Neural cell (in vitro differentiated cells): ENCODE data around the gene CCDC85C. TPM values are rescaled to one million over a fixed set of nuclear protein-coding genes. Genes with fewer than 3 reads are reported as not detected.

ENCODE experiments used
- H2AFZ ChIP-seq: fragments of 200-600, 300-800 bp; sonication (generic), shearing (Covaris generic); 2 replicates; pipeline ENCODE4 v1.6.0; 2014; ENCODE audit warnings: low read depth, mild to moderate bottlenecking, antibody characterized with exemption, low read length, moderate library complexity
- H3F3A ChIP-seq: fragments of 200-600 bp; shearing (Covaris generic); 2 replicates; pipeline ENCODE4 v1.6.1; 2016; ENCODE audit warnings: mild to moderate bottlenecking, moderate library complexity, mixed read lengths, antibody characterized with exemption, low read length; ENCODE audit not compliant: insufficient read depth, poor library complexity, severe bottlenecking
- H3K27ac ChIP-seq: fragments of 200-600, 300-800 bp; sonication (generic), shearing (Covaris generic); 2 replicates; pipeline ENCODE4 v1.5.1; 2014; ENCODE audit warnings: mild to moderate bottlenecking, low read length, moderate library complexity
- H3K27me3 ChIP-seq: fragments of 300-800, 200-600 bp; sonication (generic), shearing (Covaris generic); 2 replicates; pipeline ENCODE4 v1.6.0; 2014; ENCODE audit warnings: mild to moderate bottlenecking, low read depth, low read length, moderate library complexity; ENCODE audit not compliant: insufficient read depth
- H3K36me3 ChIP-seq: fragments of 300-800, 200-600 bp; sonication (generic), shearing (Covaris generic); 2 replicates; pipeline ENCODE4 v1.5.1; 2014; ENCODE audit warnings: mild to moderate bottlenecking, antibody characterized with exemption, low read length, moderate library complexity; ENCODE audit not compliant: insufficient read depth
- H3K4me2 ChIP-seq: fragments of 300-800, 200-600 bp; sonication (generic), shearing (Covaris generic); 2 replicates; pipeline ENCODE4 v1.6.0; 2014; ENCODE audit warnings: mild to moderate bottlenecking, low read length
- H3K4me3 ChIP-seq: fragments of 300-800, 200-600 bp; sonication (generic), shearing (Covaris generic); 2 replicates; pipeline ENCODE4 v1.5.1; 2014; ENCODE audit warnings: mild to moderate bottlenecking, low read length, moderate library complexity
- H3K79me2 ChIP-seq: fragments of 200-600 bp; shearing (Covaris generic); replicated peaks from 2 replicates; pipeline ENCODE4 v1.6.0; 2014; ENCODE audit warnings: mild to moderate bottlenecking, low read length, moderate library complexity; ENCODE audit not compliant: insufficient read depth
- H3K9ac ChIP-seq: fragments of 300-800, 200-600 bp; sonication (generic), shearing (Covaris generic); 2 replicates; pipeline ENCODE4 v1.6.1; 2016; ENCODE audit warnings: mild to moderate bottlenecking, low read length, mixed read lengths
- H3K9me2 ChIP-seq: fragments of 200-600 bp; shearing (Covaris generic); 2 replicates; pipeline ENCODE4 v1.6.1; 2016; ENCODE audit warnings: mild to moderate bottlenecking, low read length, mixed read lengths; ENCODE audit not compliant: insufficient read depth
- H3K9me3 ChIP-seq: fragments of 200-600, 300-800 bp; sonication (generic), shearing (Covaris generic); 2 replicates; pipeline ENCODE4 v1.6.1; 2016; ENCODE audit warnings: mild to moderate bottlenecking, mixed run types, low read length, moderate library complexity, mixed read lengths
- H4K20me1 ChIP-seq: fragments of 200-600 bp; shearing (Covaris generic); 2 replicates; pipeline ENCODE4 v1.6.1; 2016; ENCODE audit warnings: mild to moderate bottlenecking, mixed run types; ENCODE audit not compliant: insufficient read depth
- EP300 ChIP-seq: fragments of 450-650 bp; conservative IDR thresholded peaks from 2 replicates; pipeline ENCODE4 v1.6.1; 2014; ENCODE audit warnings: antibody characterized with exemption, mild to moderate bottlenecking, moderate library complexity; ENCODE audit not compliant: poor library complexity, severe bottlenecking
- EZH2 ChIP-seq: fragments of 200-600, 300-800 bp; shearing (Covaris generic), sonication (generic); IDR thresholded peaks from 2 replicates; pipeline ENCODE4 v1.6.1; 2014; ENCODE audit warnings: antibody characterized with exemption, low read length, borderline replicate concordance, mild to moderate bottlenecking; ENCODE audit not compliant: insufficient read depth, poor library complexity, severe bottlenecking
- MXI1 ChIP-seq: fragments of 450-650 bp; conservative IDR thresholded peaks from 2 replicates; pipeline ENCODE4 v1.6.1; 2014; ENCODE audit warnings: antibody characterized with exemption, mild to moderate bottlenecking; ENCODE audit not compliant: poor library complexity, severe bottlenecking
- POLR2AphosphoS5 ChIP-seq: IDR thresholded peaks from 2 replicates; pipeline ENCODE4 v1.6.1; 2012
- RAD21 ChIP-seq: fragments of 450-650 bp; conservative IDR thresholded peaks from 2 replicates; pipeline ENCODE4 v1.6.1; 2014; ENCODE audit warnings: antibody characterized with exemption, mild to moderate bottlenecking, moderate library complexity
- SMC3 ChIP-seq: fragments of 450-650 bp; conservative IDR thresholded peaks from 2 replicates; pipeline ENCODE4 v1.6.1; 2014; ENCODE audit warnings: antibody characterized with exemption, mild to moderate bottlenecking, moderate library complexity; ENCODE audit not compliant: poor library complexity
- TAF1 ChIP-seq: IDR thresholded peaks from 2 replicates; pipeline ENCODE4 v1.6.1; 2012; ENCODE audit warnings: low read depth
- polyA plus RNA-seq: library from polyadenylated mRNA; depleted of rRNA; stranded (reverse); fragments of >200 nt; gene quantifications from 2 replicates; pipeline ENCODE4 v1.2.3, GENCODE V29; 2014
- TF ChIP-seq, protein P1 (sequence below): IDR thresholded peaks from 2 replicates; pipeline ENCODE4 v1.6.1; 2012; ENCODE audit warnings: borderline replicate concordance
- TF ChIP-seq, protein P2 (sequence below): fragments of 450-650 bp; IDR thresholded peaks from 2 replicates; pipeline ENCODE4 v1.5.1; 2014; ENCODE audit warnings: antibody characterized with exemption, mild to moderate bottlenecking, moderate library complexity; ENCODE audit not compliant: poor library complexity, severe bottlenecking

The CCDC85C gene
- polyA plus RNA-seq, 1 donor from 2014 or later, result 24.8 TPM

DNA sequence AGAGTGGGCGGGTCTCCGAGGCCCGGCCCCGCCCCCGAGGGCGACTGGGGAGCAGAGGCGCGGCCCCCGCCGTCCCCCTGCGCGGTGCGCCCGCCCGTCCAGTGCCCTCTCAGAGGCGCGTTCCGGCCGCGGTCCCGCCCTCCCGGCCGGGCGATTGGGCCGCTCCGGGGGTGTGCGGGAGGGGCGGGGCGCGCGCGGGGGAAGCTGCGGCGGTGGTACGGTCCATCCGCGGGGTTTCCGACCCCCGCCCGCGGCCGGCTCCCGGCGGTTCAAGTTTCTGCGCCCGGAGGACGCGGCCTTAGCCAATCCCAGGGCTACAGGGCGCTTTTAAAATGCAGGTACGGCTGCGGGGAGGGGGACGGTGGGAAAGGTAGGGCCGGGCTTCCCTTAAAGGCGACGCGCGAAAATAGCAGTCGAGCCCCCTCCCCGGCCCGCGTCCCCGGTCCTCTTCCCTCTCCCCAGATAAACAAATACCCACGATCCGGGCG is 315 bp upstream of the CCDC85C start:
- Histone ChIP-seq H2AFZ (peak overlapping the region; percentile 93), H3K9me2 (no peaks in the 10 kb centered on the region), H3K4me2 (no peak overlapping the region), H3K9me3 (no peaks in the 10 kb centered on the region), H3K4me3 (peak overlapping the region; percentile 93), H3F3A (peaks cover 9% of the 10 kb centered on the region), H3K9ac (peak overlapping the region; percentile 99), H3K27ac (peak overlapping the region; percentile 99), H3K27me3 (no peaks in the 10 kb centered on the region), H4K20me1 (peaks cover 22% of the 10 kb centered on the region), H3K36me3 (no peaks in the 10 kb centered on the region), H3K79me2 (peaks cover 35% of the 10 kb centered on the region)
- TF ChIP-seq RAD21, result no peak
- TF ChIP-seq, protein P1, sequence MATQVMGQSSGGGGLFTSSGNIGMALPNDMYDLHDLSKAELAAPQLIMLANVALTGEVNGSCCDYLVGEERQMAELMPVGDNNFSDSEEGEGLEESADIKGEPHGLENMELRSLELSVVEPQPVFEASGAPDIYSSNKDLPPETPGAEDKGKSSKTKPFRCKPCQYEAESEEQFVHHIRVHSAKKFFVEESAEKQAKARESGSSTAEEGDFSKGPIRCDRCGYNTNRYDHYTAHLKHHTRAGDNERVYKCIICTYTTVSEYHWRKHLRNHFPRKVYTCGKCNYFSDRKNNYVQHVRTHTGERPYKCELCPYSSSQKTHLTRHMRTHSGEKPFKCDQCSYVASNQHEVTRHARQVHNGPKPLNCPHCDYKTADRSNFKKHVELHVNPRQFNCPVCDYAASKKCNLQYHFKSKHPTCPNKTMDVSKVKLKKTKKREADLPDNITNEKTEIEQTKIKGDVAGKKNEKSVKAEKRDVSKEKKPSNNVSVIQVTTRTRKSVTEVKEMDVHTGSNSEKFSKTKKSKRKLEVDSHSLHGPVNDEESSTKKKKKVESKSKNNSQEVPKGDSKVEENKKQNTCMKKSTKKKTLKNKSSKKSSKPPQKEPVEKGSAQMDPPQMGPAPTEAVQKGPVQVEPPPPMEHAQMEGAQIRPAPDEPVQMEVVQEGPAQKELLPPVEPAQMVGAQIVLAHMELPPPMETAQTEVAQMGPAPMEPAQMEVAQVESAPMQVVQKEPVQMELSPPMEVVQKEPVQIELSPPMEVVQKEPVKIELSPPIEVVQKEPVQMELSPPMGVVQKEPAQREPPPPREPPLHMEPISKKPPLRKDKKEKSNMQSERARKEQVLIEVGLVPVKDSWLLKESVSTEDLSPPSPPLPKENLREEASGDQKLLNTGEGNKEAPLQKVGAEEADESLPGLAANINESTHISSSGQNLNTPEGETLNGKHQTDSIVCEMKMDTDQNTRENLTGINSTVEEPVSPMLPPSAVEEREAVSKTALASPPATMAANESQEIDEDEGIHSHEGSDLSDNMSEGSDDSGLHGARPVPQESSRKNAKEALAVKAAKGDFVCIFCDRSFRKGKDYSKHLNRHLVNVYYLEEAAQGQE, result no peak
- TF ChIP-seq POLR2AphosphoS5, result peak; percentile 48
- peak; percentile 47 for TF ChIP-seq EP300
- no peak for TF ChIP-seq TAF1
- TF ChIP-seq, protein P2, sequence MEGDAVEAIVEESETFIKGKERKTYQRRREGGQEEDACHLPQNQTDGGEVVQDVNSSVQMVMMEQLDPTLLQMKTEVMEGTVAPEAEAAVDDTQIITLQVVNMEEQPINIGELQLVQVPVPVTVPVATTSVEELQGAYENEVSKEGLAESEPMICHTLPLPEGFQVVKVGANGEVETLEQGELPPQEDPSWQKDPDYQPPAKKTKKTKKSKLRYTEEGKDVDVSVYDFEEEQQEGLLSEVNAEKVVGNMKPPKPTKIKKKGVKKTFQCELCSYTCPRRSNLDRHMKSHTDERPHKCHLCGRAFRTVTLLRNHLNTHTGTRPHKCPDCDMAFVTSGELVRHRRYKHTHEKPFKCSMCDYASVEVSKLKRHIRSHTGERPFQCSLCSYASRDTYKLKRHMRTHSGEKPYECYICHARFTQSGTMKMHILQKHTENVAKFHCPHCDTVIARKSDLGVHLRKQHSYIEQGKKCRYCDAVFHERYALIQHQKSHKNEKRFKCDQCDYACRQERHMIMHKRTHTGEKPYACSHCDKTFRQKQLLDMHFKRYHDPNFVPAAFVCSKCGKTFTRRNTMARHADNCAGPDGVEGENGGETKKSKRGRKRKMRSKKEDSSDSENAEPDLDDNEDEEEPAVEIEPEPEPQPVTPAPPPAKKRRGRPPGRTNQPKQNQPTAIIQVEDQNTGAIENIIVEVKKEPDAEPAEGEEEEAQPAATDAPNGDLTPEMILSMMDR, result peak; percentile 34
- no peak for TF ChIP-seq SMC3
- no peak for TF ChIP-seq EZH2
- no peak for TF ChIP-seq MXI1

- peaks cover 22% of the 10 kb centered on the region for H4K20me1 ChIP-seq
- H3F3A ChIP-seq, result peaks cover 9% of the 10 kb centered on the region
- H3K9ac ChIP-seq, result peak overlapping the region; percentile 72
- H3K27ac ChIP-seq, result no peak overlapping the region
- no peak for TF ChIP-seq SMC3
- TF ChIP-seq TAF1, result no peak
- TF ChIP-seq POLR2AphosphoS5, result no peak
- TF ChIP-seq MXI1, result no peak
- TF ChIP-seq EZH2, result no peak
- TF ChIP-seq, protein P1, result no peak
- no peak for TF ChIP-seq EP300
- TF ChIP-seq, protein P2, result no peak
- H3K4me2 ChIP-seq, result peak overlapping the region; percentile 49
- H3K4me3 ChIP-seq, result peak overlapping the region; percentile 87
- H3K79me2 ChIP-seq, result peaks cover 47% of the 10 kb centered on the region
- H3K27me3 ChIP-seq, result no peaks in the 10 kb centered on the region
- no peaks in the 10 kb centered on the region for H3K9me3 ChIP-seq
- H3K9me2 ChIP-seq, result no peaks in the 10 kb centered on the region
- H3K36me3 ChIP-seq, result no peaks in the 10 kb centered on the region
- no peak overlapping the region for H2AFZ ChIP-seq
Measured at GRCh38 chr14:99602788-99603415, 1.1 kb downstream of the CCDC85C start.
